Measurements from ENCODE around the gene REPIN1.

GRCh38 chr7:150400788-150401423 is 32.3 kb downstream of the REPIN1 start:
- TF ChIP-seq CTCF (conservative IDR thresholded peaks at IDR 0.05; ENCODE audit: low read length) (no peak), EZH2phosphoT487 (IDR thresholded peaks at IDR 0.05; ENCODE audit: borderline replicate concordance) (no peak)

Data from Loucy (cell line).